ENCODE results near the gene DNAJC6. TPM values are rescaled to one million over a fixed set of nuclear protein-coding genes. Genes with fewer than 3 reads are reported as not detected.

DNAJC6 gene
- total and polyA plus RNA-seq, 2 of the 13 experiments (the other 11 are each of a cell fraction or from before 2014, with no cell fraction given), result 1.0 to 1.6 TPM

GRCh38 chr1:65420590-65421350, 111.4 kb downstream of the DNAJC6 start, which contains the start of the genes LEPR and LEPROT (continued):
- no peak for TF ChIP-seq BRF2 (CRISPR knock-in tag; IDR thresholded peaks at IDR 0.05)
- no peak for TF ChIP-seq ZNF652 (CRISPR knock-in tag; IDR thresholded peaks at IDR 0.05; ENCODE audit: borderline replicate concordance, low read depth)
- no peak for TF ChIP-seq JDP2 (CRISPR knock-in tag; IDR thresholded peaks at IDR 0.05; ENCODE audit: borderline replicate concordance)
- TF ChIP-seq ZNF136 (CRISPR knock-in tag; IDR thresholded peaks at IDR 0.05; ENCODE audit: low read depth), result no peak
- no peak for TF ChIP-seq RARA (CRISPR knock-in tag; IDR thresholded peaks at IDR 0.05)
- TF ChIP-seq ZNF280B (CRISPR knock-in tag; IDR thresholded peaks at IDR 0.05; ENCODE audit: borderline replicate concordance), result peak; percentile 58; the same call in 1 of the 2 replicates
- no peak for TF ChIP-seq GPN1 (CRISPR knock-in tag; IDR thresholded peaks at IDR 0.05; ENCODE audit: borderline replicate concordance)
- TF ChIP-seq ZNF501 (CRISPR knock-in tag; IDR thresholded peaks at IDR 0.05), result no peak
- TF ChIP-seq ZNF609 (CRISPR knock-in tag; IDR thresholded peaks at IDR 0.05; ENCODE audit: borderline replicate concordance), result peak; percentile 47; the same call in 1 of the 2 replicates
- TF ChIP-seq ZNF121 (CRISPR knock-in tag; IDR thresholded peaks at IDR 0.05), result peak; percentile 69
- no peak for TF ChIP-seq U2AF2 (IDR thresholded peaks at IDR 0.05; ENCODE audit: low read depth, low read length)
- no peak for TF ChIP-seq ZNF747 (CRISPR knock-in tag; IDR thresholded peaks at IDR 0.05; ENCODE audit: borderline replicate concordance)
- TF ChIP-seq ONECUT2 (CRISPR knock-in tag; IDR thresholded peaks at IDR 0.05), result no peak
- no peak for TF ChIP-seq SIN3B (IDR thresholded peaks at IDR 0.05; ENCODE audit: low read length)
- peak; percentile 94 for TF ChIP-seq ZFY (CRISPR knock-in tag; IDR thresholded peaks at IDR 0.05)
- no peak for TF ChIP-seq FIP1L1 (IDR thresholded peaks at IDR 0.05; ENCODE audit: borderline replicate concordance, insufficient read depth, low read depth, low read length)
- peak; percentile 88 for TF ChIP-seq ERF (CRISPR knock-in tag; IDR thresholded peaks at IDR 0.05)
- TF ChIP-seq NR3C1 (CRISPR knock-in tag; IDR thresholded peaks at IDR 0.05), result no peak
- TF ChIP-seq ASH2L (IDR thresholded peaks at IDR 0.05; ENCODE audit: insufficient read length, low read depth, low read length), result peak; percentile 76
- TF ChIP-seq KLF9 (CRISPR knock-in tag; IDR thresholded peaks at IDR 0.05; ENCODE audit: low read depth), result no peak
- TF ChIP-seq NBN (conservative IDR thresholded peaks at IDR 0.05), result no peak
- TF ChIP-seq PBX2 (CRISPR knock-in tag; IDR thresholded peaks at IDR 0.05), result no peak
- no peak for TF ChIP-seq ZNF577 (CRISPR knock-in tag; IDR thresholded peaks at IDR 0.05; ENCODE audit: borderline replicate concordance, low read depth)
